ENCODE measurements around the gene LSM3. TPM values are rescaled to one million over a fixed set of nuclear protein-coding genes. Genes with fewer than 3 reads are reported as not detected.

Gene LSM3
- total RNA-seq, 1 donor from 2014 or later = 12.4 TPM

DNA sequence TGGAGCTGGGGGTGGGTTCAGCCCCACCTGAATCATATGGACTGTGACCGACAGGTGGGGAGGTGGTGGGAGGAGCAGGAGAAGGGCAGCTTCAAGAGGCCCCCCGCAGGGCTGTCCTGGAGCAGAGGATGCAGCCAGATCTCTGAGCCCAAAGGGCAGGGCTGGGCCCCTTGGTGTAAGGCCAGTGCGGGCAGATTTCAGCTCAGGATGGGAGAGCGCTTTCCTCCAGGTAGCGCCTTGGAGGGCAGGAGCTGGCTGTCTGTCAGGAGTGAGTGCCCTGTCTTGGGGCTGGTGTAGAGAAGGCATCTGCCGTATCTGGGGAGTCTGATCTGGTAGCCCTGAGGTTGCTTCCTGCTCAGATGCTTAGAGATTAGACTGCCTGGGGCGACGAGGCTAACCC is 46.5 kb upstream of the LSM3 start:
- no peak overlapping the region for H3K27ac Mint-ChIP-seq
- no peaks in the 10 kb centered on the region for H3K9me3 Mint-ChIP-seq
- H3K4me3 Mint-ChIP-seq = no peak overlapping the region
- H3K4me1 Mint-ChIP-seq (ENCODE audit: unreplicated experiment) = peaks cover 5% of the 10 kb centered on the region
- peaks cover 19% of the 10 kb centered on the region for H3K36me3 Mint-ChIP-seq
- no peaks in the 10 kb centered on the region for H3K27me3 Mint-ChIP-seq
- no peak for TF ChIP-seq CTCF (conservative IDR thresholded peaks at IDR 0.05)
- DNase-seq (ENCODE audit: extremely low spot score, unreplicated experiment) = no peak

GRCh38 chr3:14132689-14133088 is 45.9 kb upstream of the LSM3 start:
- H3K27ac Mint-ChIP-seq = no peak overlapping the region
- peaks cover 19% of the 10 kb centered on the region for H3K36me3 Mint-ChIP-seq
- TF ChIP-seq CTCF (conservative IDR thresholded peaks at IDR 0.05) = no peak
- no peaks in the 10 kb centered on the region for H3K9me3 Mint-ChIP-seq
- no peak for DNase-seq (ENCODE audit: extremely low spot score, unreplicated experiment)
- no peaks in the 10 kb centered on the region for H3K4me1 Mint-ChIP-seq (ENCODE audit: unreplicated experiment)
- H3K4me3 Mint-ChIP-seq = no peak overlapping the region
- no peaks in the 10 kb centered on the region for H3K27me3 Mint-ChIP-seq

- H3K36me3 Mint-ChIP-seq = peaks cover 17% of the 10 kb centered on the region
- H3K9me3 Mint-ChIP-seq = no peaks in the 10 kb centered on the region
- no peak for TF ChIP-seq CTCF (conservative IDR thresholded peaks at IDR 0.05)
- no peaks in the 10 kb centered on the region for H3K4me1 Mint-ChIP-seq (ENCODE audit: unreplicated experiment)
- H3K4me3 Mint-ChIP-seq = no peak overlapping the region
- H3K27me3 Mint-ChIP-seq = no peaks in the 10 kb centered on the region
- peak overlapping the region; percentile 67 for H3K27ac Mint-ChIP-seq
- DNase-seq (ENCODE audit: extremely low spot score, unreplicated experiment) = no peak
These were observed 45.3 kb upstream of the LSM3 start for GRCh38 chr3:14133188-14133800.

GRCh38 chr3:14133876-14134275 is 44.7 kb upstream of the LSM3 start:
- H3K4me1 Mint-ChIP-seq (ENCODE audit: unreplicated experiment) = no peaks in the 10 kb centered on the region
- no peak overlapping the region for H3K4me3 Mint-ChIP-seq
- peaks cover 14% of the 10 kb centered on the region for H3K36me3 Mint-ChIP-seq
- H3K27ac Mint-ChIP-seq = no peak overlapping the region
- H3K27me3 Mint-ChIP-seq = no peaks in the 10 kb centered on the region
- no peaks in the 10 kb centered on the region for H3K9me3 Mint-ChIP-seq
- DNase-seq (ENCODE audit: extremely low spot score, unreplicated experiment) = no peak
- TF ChIP-seq CTCF (conservative IDR thresholded peaks at IDR 0.05) = no peak

DNA sequence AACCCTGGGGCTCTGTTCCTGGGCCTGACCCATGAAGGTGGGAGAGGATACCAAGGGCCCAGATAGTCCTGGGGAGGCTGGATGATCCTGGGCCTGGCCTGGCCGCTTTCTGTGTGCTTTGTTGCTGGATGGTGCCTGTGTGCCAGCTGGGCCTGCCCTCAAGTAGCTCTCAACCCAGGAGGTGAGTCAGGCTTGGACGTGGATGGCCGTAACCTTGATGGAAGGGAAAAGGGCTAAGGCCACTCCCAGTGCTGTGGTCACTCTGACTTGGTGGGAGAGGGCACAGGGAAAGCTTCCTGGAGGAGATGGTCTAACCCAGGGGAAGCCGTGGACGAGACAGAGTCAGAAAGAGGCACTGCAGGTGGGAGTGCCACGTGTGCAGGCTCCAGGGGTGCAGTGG is 44.3 kb upstream of the LSM3 start:
- Mint-ChIP-seq H3K27me3 (no peaks in the 10 kb centered on the region), H3K4me1 (ENCODE audit: unreplicated experiment) (no peaks in the 10 kb centered on the region), H3K36me3 (peaks cover 12% of the 10 kb centered on the region), H3K27ac (no peak overlapping the region), H3K4me3 (no peak overlapping the region), H3K9me3 (no peaks in the 10 kb centered on the region)
- no peak for TF ChIP-seq CTCF (conservative IDR thresholded peaks at IDR 0.05)
- no peak for DNase-seq (ENCODE audit: extremely low spot score, unreplicated experiment)

- Mint-ChIP-seq H3K4me1 (ENCODE audit: unreplicated experiment) (no peaks in the 10 kb centered on the region), H3K9me3 (no peaks in the 10 kb centered on the region), H3K4me3 (no peak overlapping the region), H3K36me3 (peaks cover 12% of the 10 kb centered on the region), H3K27ac (no peak overlapping the region), H3K27me3 (no peaks in the 10 kb centered on the region)
- no peak for DNase-seq (ENCODE audit: extremely low spot score, unreplicated experiment)
- TF ChIP-seq CTCF (conservative IDR thresholded peaks at IDR 0.05) = no peak
These were observed 43.0 kb upstream of the LSM3 start for GRCh38 chr3:14135581-14135980.
